ENCODE results near the gene SLC10A7.

GRCh38 chr4:146436423-146437162, 85.1 kb downstream of the SLC10A7 start:
- TF ChIP-seq CTCF (IDR thresholded peaks at IDR 0.05) (no peak), POLR2A (IDR thresholded peaks at IDR 0.05) (no peak), EP300 (IDR thresholded peaks at IDR 0.05) (no peak), POLR2AphosphoS5 (IDR thresholded peaks at IDR 0.05) (no peak)
